MM.1S (cell line): ENCODE data around the gene CDC16.
A peak's percentile ranks its signal among the peaks of the same experiment; 100 is the strongest.

Experiments used
- DNase-seq: peaks from one replicate; pipeline ENCODE4 v3.0.0-alpha.2; 2015
- H2AFZ ChIP-seq: fragments of 300-600 bp; sonication (generic); 2 replicates; pipeline ENCODE4 v1.6.0; 2016; ENCODE audit warnings: antibody characterized with exemption, low read length
- H3F3A ChIP-seq: fragments of 300-600 bp; sonication (generic); 2 replicates; pipeline ENCODE4 v1.6.1; 2016; ENCODE audit warnings: mild to moderate bottlenecking, antibody characterized with exemption, low read length, moderate library complexity, mixed read lengths; ENCODE audit not compliant: insufficient read depth
- H3K27ac ChIP-seq: fragments of 300-600 bp; sonication (generic); 2 replicates; pipeline ENCODE4 v1.5.1; 2016; ENCODE audit warnings: mild to moderate bottlenecking, low read length
- H3K27me3 ChIP-seq: fragments of 300-600 bp; sonication (generic); replicated peaks from 2 replicates; pipeline ENCODE4 v1.6.0; 2016; ENCODE audit warnings: low read length; ENCODE audit not compliant: insufficient read depth
- H3K36me3 ChIP-seq: fragments of 300-600 bp; sonication (generic); replicated peaks from 2 replicates; pipeline ENCODE4 v1.6.1; 2016; ENCODE audit warnings: mild to moderate bottlenecking, low read length, mixed read lengths; ENCODE audit not compliant: insufficient read depth
- H3K4me1 ChIP-seq: fragments of 300-600 bp; sonication (generic); 2 replicates; pipeline ENCODE4 v1.6.1; 2016; ENCODE audit warnings: low read length, mixed read lengths
- H3K4me2 ChIP-seq: fragments of 300-600 bp; sonication (generic); 2 replicates; pipeline ENCODE4 v1.6.0; 2016; ENCODE audit warnings: low read depth, low read length
- H3K4me3 ChIP-seq: fragments of 300-600 bp; sonication (generic); 2 replicates; pipeline ENCODE4 v1.5.1; 2016; ENCODE audit warnings: low read length, mixed read lengths
- H3K79me2 ChIP-seq: fragments of 300-600 bp; sonication (generic); 2 replicates; pipeline ENCODE4 v1.6.1; 2016; ENCODE audit warnings: mixed run types, low read length, mixed read lengths
- H3K9ac ChIP-seq: fragments of 300-600 bp; sonication (generic); 2 replicates; pipeline ENCODE4 v1.6.1; 2016; ENCODE audit warnings: low read length, mixed read lengths
- H3K9me2 ChIP-seq: fragments of 300-600 bp; sonication (generic); replicated peaks from 2 replicates; pipeline ENCODE4 v1.6.1; 2016; ENCODE audit warnings: mild to moderate bottlenecking, low read length, mixed read lengths; ENCODE audit not compliant: insufficient read depth
- H3K9me3 ChIP-seq: fragments of 300-600 bp; sonication (generic); replicated peaks from 2 replicates; pipeline ENCODE4 v1.6.1; 2016; ENCODE audit warnings: mild to moderate bottlenecking, low read length, mixed read lengths; ENCODE audit not compliant: insufficient read depth
- H4K20me1 ChIP-seq: fragments of 300-600 bp; sonication (generic); 2 replicates; pipeline ENCODE4 v1.6.1; 2016; ENCODE audit warnings: mild to moderate bottlenecking, low read length, moderate library complexity, mixed read lengths; ENCODE audit not compliant: insufficient read depth
- CTCF ChIP-seq: fragments of 300-600 bp; sonication (generic); IDR thresholded peaks from 2 replicates; pipeline ENCODE4 v1.5.1; 2016; ENCODE audit warnings: antibody characterized with exemption, low read length, mixed read lengths
- EZH2 ChIP-seq: fragments of 300-600 bp; sonication (generic); optimal IDR thresholded peaks from 2 replicates; pipeline ENCODE3; 2017; ENCODE audit warnings: low read depth, mild to moderate bottlenecking, antibody characterized with exemption, low read length, mixed read lengths
- EZH2phosphoT487 ChIP-seq: fragments of 300-600 bp; sonication (generic); IDR thresholded peaks from 2 replicates; pipeline ENCODE4 v1.6.1; 2018; ENCODE audit warnings: antibody characterized with exemption, low read length

The CDC16 gene

GRCh38 chr13:114282041-114282670 is 47.5 kb downstream of the CDC16 start:
- H3K4me1 ChIP-seq = peaks cover 38% of the 10 kb centered on the region
- H3K36me3 ChIP-seq = 0 out of 2 replicates have a peak, but pooled peaks cover 11% of the 10 kb centered on the region
- peak overlapping the region; percentile 16; the same call in 1 of the 2 replicates for H2AFZ ChIP-seq
- no peaks in the 10 kb centered on the region for H3K9me3 ChIP-seq
- peak; percentile 76 for DNase-seq
- H3K9me2 ChIP-seq = no peaks in the 10 kb centered on the region
- peaks cover 62% of the 10 kb centered on the region for H3K79me2 ChIP-seq
- H3K27me3 ChIP-seq = no peaks in the 10 kb centered on the region
- peak overlapping the region; percentile 81 for H3K4me3 ChIP-seq
- TF ChIP-seq CTCF (no peak), EZH2phosphoT487 (no peak), EZH2 (no peak)
- H4K20me1 ChIP-seq = no peaks in the 10 kb centered on the region
- peak overlapping the region; percentile 95 for H3K9ac ChIP-seq
- H3K27ac ChIP-seq = peak overlapping the region; percentile 100
- H3K4me2 ChIP-seq = peak overlapping the region; percentile 50
- peaks cover 37% of the 10 kb centered on the region for H3F3A ChIP-seq

GRCh38 chr13:114283576-114283975 is 48.9 kb downstream of the CDC16 start:
- no peak overlapping the region for H3K4me3 ChIP-seq

GRCh38 chr13:114284680-114285079 is 50.0 kb downstream of the CDC16 start:
- TF ChIP-seq EZH2 (no peak), CTCF (no peak), EZH2phosphoT487 (no peak)
- Histone ChIP-seq H3K9me2 (no peaks in the 10 kb centered on the region), H3K9ac (no peak overlapping the region), H3K79me2 (peaks cover 71% of the 10 kb centered on the region), H3K27me3 (no peaks in the 10 kb centered on the region), H3K27ac (no peak overlapping the region), H4K20me1 (no peaks in the 10 kb centered on the region), H3K4me1 (peaks cover 16% of the 10 kb centered on the region), H3K4me3 (no peak overlapping the region), H3K9me3 (no peaks in the 10 kb centered on the region), H3K36me3 (0 out of 2 replicates have a peak, but pooled peaks cover 11% of the 10 kb centered on the region), H2AFZ (no peak overlapping the region), H3F3A (peaks cover 14% of the 10 kb centered on the region), H3K4me2 (no peak overlapping the region)
- DNase-seq = no peak

More at GRCh38 chr13:114283576-114283975, 48.9 kb downstream of the CDC16 start:
- Histone ChIP-seq H3K9ac (no peak overlapping the region), H3K9me3 (no peaks in the 10 kb centered on the region), H3F3A (peaks cover 24% of the 10 kb centered on the region), H3K36me3 (0 out of 2 replicates have a peak, but pooled peaks cover 11% of the 10 kb centered on the region), H3K27ac (no peak overlapping the region), H3K27me3 (no peaks in the 10 kb centered on the region), H3K9me2 (no peaks in the 10 kb centered on the region), H3K4me1 (peaks cover 27% of the 10 kb centered on the region), H3K79me2 (peaks cover 70% of the 10 kb centered on the region), H4K20me1 (no peaks in the 10 kb centered on the region), H2AFZ (no peak overlapping the region), H3K4me2 (peak overlapping the region; percentile 50; the same call in 1 of the 2 replicates)
- no peak for DNase-seq
- TF ChIP-seq EZH2 (no peak), EZH2phosphoT487 (no peak), CTCF (no peak)
